Loucy (cell line): ENCODE results near the gene OLFM3.

Experiments used
- H2AFZ ChIP-seq: fragments of 200-600 bp; sonication (generic); 2 replicates; pipeline ENCODE4 v1.6.0; 2016; ENCODE audit warnings: antibody characterized with exemption, mild to moderate bottlenecking, low read length, moderate library complexity
- H3F3A ChIP-seq: fragments of 200-600 bp; 2 replicates; pipeline ENCODE4 v1.6.0; 2016; ENCODE audit warnings: antibody characterized with exemption, low read depth, mild to moderate bottlenecking
- H3K27me3 ChIP-seq: fragments of 200-600 bp; sonication (generic); 2 replicates; pipeline ENCODE4 v1.6.1; 2014; ENCODE audit warnings: low read length, mild to moderate bottlenecking; ENCODE audit not compliant: insufficient read depth, poor library complexity, severe bottlenecking
- H3K36me3 ChIP-seq: fragments of 200-600 bp; sonication (generic); 2 replicates; pipeline ENCODE4 v1.6.1; 2016; ENCODE audit warnings: low read length; ENCODE audit not compliant: insufficient read depth
- H3K4me1 ChIP-seq: fragments of 200-600 bp; sonication (generic); 2 replicates; pipeline ENCODE4 v1.5.1; 2014; ENCODE audit warnings: low read length, mild to moderate bottlenecking; ENCODE audit not compliant: insufficient read depth, poor library complexity, severe bottlenecking
- H3K4me2 ChIP-seq: fragments of 200-600 bp; sonication (generic); 2 replicates; pipeline ENCODE4 v1.6.0; 2014; ENCODE audit warnings: antibody characterized with exemption, low read length, low read depth, mild to moderate bottlenecking; ENCODE audit not compliant: poor library complexity, severe bottlenecking
- H3K4me3 ChIP-seq: fragments of 200-600 bp; sonication (generic); 2 replicates; pipeline ENCODE4 v1.5.1; 2014; ENCODE audit warnings: low read length, mild to moderate bottlenecking, mixed read lengths; ENCODE audit not compliant: poor library complexity, severe bottlenecking
- H3K79me2 ChIP-seq: fragments of 200-600 bp; sonication (generic); 2 replicates; pipeline ENCODE4 v1.6.1; 2014; ENCODE audit warnings: low read length; ENCODE audit not compliant: insufficient read depth
- H3K9ac ChIP-seq: fragments of 200-600 bp; sonication (generic); 2 replicates; pipeline ENCODE4 v1.6.0; 2014; ENCODE audit warnings: mild to moderate bottlenecking, low read depth, low read length, moderate library complexity; ENCODE audit not compliant: poor library complexity, severe bottlenecking
- H3K9me2 ChIP-seq: fragments of 200-600 bp; sonication (generic); replicated peaks from 2 replicates; pipeline ENCODE4 v1.6.1; 2016; ENCODE audit warnings: low read depth, low read length, mixed read lengths
- H3K9me3 ChIP-seq: fragments of 200-600 bp; sonication (generic); 2 replicates; pipeline ENCODE4 v1.6.1; 2014; ENCODE audit warnings: mild to moderate bottlenecking, antibody characterized with exemption, low read length, low read depth; ENCODE audit not compliant: insufficient read depth
- H4K20me1 ChIP-seq: fragments of 200-600 bp; sonication (generic); 2 replicates; pipeline ENCODE4 v1.6.0; 2014; ENCODE audit warnings: antibody characterized with exemption, low read length, mild to moderate bottlenecking; ENCODE audit not compliant: insufficient read depth, poor library complexity, severe bottlenecking
- CTCF ChIP-seq: fragments of 200-600 bp; sonication (generic); conservative IDR thresholded peaks from 2 replicates; pipeline ENCODE4 v1.5.1; 2014; ENCODE audit warnings: mild to moderate bottlenecking, antibody characterized with exemption, low read length
- EZH2phosphoT487 ChIP-seq: fragments of 200-600 bp; IDR thresholded peaks from 2 replicates; pipeline ENCODE4 v1.6.1; 2018; ENCODE audit warnings: antibody characterized with exemption, mild to moderate bottlenecking, moderate library complexity, borderline replicate concordance

OLFM3 gene

DNA sequence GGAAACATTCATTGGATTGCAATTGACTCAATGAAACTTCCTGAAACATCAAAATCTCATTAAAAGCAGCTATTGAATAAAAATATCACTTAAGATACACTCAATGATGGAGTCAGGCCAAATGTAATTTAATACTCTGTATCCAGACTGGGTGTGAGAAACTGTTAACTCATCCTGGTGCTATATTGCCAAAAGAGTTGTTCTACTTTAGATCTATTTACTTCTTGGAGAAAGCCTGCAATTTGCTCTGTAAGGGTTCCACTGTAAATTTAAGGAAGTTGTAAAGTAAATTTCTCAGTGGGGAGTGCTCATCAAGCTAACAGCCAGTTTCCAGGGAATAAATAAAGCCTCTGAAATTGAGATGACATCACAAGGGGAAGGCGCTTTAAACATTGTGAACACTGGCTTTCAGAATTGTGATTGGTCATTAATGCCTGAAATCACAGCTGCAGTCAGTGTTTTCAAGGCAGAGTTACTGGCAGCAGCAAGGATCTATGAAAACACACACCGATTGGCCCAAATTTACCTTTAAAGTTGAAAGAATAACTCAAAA lies 91.4 kb downstream of the OLFM3 start:
- TF ChIP-seq EZH2phosphoT487 (no peak), CTCF (no peak)
- Histone ChIP-seq H3K27me3 (no peaks in the 10 kb centered on the region), H3K4me2 (no peak overlapping the region), H3K4me3 (no peak overlapping the region), H3K9ac (no peak overlapping the region), H3K9me2 (no peaks in the 10 kb centered on the region), H3K36me3 (no peaks in the 10 kb centered on the region), H3K9me3 (no peaks in the 10 kb centered on the region), H3F3A (no peaks in the 10 kb centered on the region), H3K79me2 (no peaks in the 10 kb centered on the region), H4K20me1 (no peaks in the 10 kb centered on the region), H2AFZ (no peak overlapping the region), H3K4me1 (no peaks in the 10 kb centered on the region)

DNA sequence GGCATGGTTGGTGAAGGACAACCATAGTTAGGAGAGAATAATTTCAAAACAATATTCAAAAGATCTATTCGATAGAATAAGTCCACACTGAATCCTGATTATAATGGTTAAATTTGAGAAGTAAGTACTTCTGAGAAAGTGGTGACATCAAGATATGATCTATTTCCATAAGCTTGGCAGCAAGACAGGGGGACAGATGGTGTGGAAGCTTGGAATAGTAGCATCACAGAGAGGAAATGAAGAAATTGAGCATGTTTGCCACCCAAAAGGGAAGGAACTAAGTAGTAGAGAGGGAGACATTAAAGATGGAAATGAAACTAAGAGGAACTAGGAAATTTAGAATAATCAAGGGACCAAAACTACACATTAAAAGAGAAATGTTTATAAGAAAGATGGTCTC lies 94.5 kb downstream of the OLFM3 start:
- Histone ChIP-seq H3K9me3 (no peaks in the 10 kb centered on the region), H3K79me2 (no peaks in the 10 kb centered on the region), H4K20me1 (no peaks in the 10 kb centered on the region), H3K4me2 (no peak overlapping the region), H3K9me2 (no peaks in the 10 kb centered on the region), H3K36me3 (no peaks in the 10 kb centered on the region), H3K4me1 (no peaks in the 10 kb centered on the region), H3F3A (no peaks in the 10 kb centered on the region), H2AFZ (no peak overlapping the region), H3K9ac (no peak overlapping the region), H3K4me3 (no peak overlapping the region), H3K27me3 (no peaks in the 10 kb centered on the region)
- TF ChIP-seq EZH2phosphoT487 (no peak), CTCF (no peak)

- H3K4me2 ChIP-seq = no peak overlapping the region
- H3K4me3 ChIP-seq = no peak overlapping the region
- H3K79me2 ChIP-seq = no peaks in the 10 kb centered on the region
- no peak overlapping the region for H3K9ac ChIP-seq
- H2AFZ ChIP-seq = no peak overlapping the region
- H3F3A ChIP-seq = no peaks in the 10 kb centered on the region
- H3K9me2 ChIP-seq = no peaks in the 10 kb centered on the region
- no peaks in the 10 kb centered on the region for H4K20me1 ChIP-seq
- no peaks in the 10 kb centered on the region for H3K36me3 ChIP-seq
- H3K4me1 ChIP-seq = no peaks in the 10 kb centered on the region
- no peaks in the 10 kb centered on the region for H3K9me3 ChIP-seq
- TF ChIP-seq CTCF (no peak), EZH2phosphoT487 (no peak)
- H3K27me3 ChIP-seq = no peaks in the 10 kb centered on the region
These were observed 98.6 kb downstream of the OLFM3 start for GRCh38 chr1:101898137-101898536.
